Neural crest cell (in vitro differentiated cells): Measurements from ENCODE around the gene STAC2. TPM values are rescaled to one million over a fixed set of nuclear protein-coding genes. Genes with fewer than 3 reads are reported as not detected.
"Not testable (repeated sequence)": the region's sequence is repeated elsewhere in the genome, so short reads cannot be mapped to it uniquely, and the experiment has no call there.

Experiments used
- DNase-seq: peaks from one replicate; pipeline ENCODE4 v3.0.0; 2021; ENCODE audit warnings: low read depth, mixed read lengths, low spot score
- H3K27ac Mint-ChIP-seq: one replicate; pipeline ENCODE4 v1.8.0; 2021; ENCODE audit warnings: mild to moderate bottlenecking, mixed read lengths; ENCODE audit not compliant: unreplicated experiment
- H3K27me3 Mint-ChIP-seq: 2 replicates; pipeline ENCODE4 v1.8.0; 2021; ENCODE audit warnings: low read depth, mild to moderate bottlenecking, mixed read lengths
- H3K36me3 Mint-ChIP-seq: 2 replicates; pipeline ENCODE4 v1.8.0; 2021; ENCODE audit warnings: low read depth, mild to moderate bottlenecking, mixed read lengths
- H3K4me1 Mint-ChIP-seq: 2 replicates; pipeline ENCODE4 v1.8.0; 2021; ENCODE audit warnings: mixed read lengths
- H3K4me3 Mint-ChIP-seq: one replicate; pipeline ENCODE4 v1.8.0; 2021; ENCODE audit warnings: mild to moderate bottlenecking, mixed read lengths
- H3K9me3 Mint-ChIP-seq: 2 replicates; pipeline ENCODE4 v1.8.0; 2021; ENCODE audit warnings: mixed read lengths
- total RNA-seq: library from RNA; stranded (reverse); gene quantifications from 2 replicates; pipeline ENCODE4 v1.2.1, GENCODE V29; 2021
- TF ChIP-seq, protein P1 (sequence below): fragments of 200-600 bp; sonication (generic); conservative IDR thresholded peaks from 2 replicates; pipeline ENCODE4 v1.5.0; 2021; ENCODE audit warnings: antibody characterized with exemption, mild to moderate bottlenecking

Gene STAC2
- total RNA-seq, 1 donor from 2014 or later = 1.0 TPM

GRCh38 chr17:39169518-39169917, 56.2 kb downstream of the STAC2 start:
- Mint-ChIP-seq H3K9me3 (peaks cover 5% of the 10 kb centered on the region), H3K4me1 (peaks cover 15% of the 10 kb centered on the region), H3K36me3 (peaks cover 3% of the 10 kb centered on the region), H3K27me3 (peaks cover 34% of the 10 kb centered on the region), H3K4me3 (no peak overlapping the region), H3K27ac (no peak overlapping the region)
- DNase-seq = no peak
- TF ChIP-seq, protein P1, sequence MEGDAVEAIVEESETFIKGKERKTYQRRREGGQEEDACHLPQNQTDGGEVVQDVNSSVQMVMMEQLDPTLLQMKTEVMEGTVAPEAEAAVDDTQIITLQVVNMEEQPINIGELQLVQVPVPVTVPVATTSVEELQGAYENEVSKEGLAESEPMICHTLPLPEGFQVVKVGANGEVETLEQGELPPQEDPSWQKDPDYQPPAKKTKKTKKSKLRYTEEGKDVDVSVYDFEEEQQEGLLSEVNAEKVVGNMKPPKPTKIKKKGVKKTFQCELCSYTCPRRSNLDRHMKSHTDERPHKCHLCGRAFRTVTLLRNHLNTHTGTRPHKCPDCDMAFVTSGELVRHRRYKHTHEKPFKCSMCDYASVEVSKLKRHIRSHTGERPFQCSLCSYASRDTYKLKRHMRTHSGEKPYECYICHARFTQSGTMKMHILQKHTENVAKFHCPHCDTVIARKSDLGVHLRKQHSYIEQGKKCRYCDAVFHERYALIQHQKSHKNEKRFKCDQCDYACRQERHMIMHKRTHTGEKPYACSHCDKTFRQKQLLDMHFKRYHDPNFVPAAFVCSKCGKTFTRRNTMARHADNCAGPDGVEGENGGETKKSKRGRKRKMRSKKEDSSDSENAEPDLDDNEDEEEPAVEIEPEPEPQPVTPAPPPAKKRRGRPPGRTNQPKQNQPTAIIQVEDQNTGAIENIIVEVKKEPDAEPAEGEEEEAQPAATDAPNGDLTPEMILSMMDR = no peak

DNA sequence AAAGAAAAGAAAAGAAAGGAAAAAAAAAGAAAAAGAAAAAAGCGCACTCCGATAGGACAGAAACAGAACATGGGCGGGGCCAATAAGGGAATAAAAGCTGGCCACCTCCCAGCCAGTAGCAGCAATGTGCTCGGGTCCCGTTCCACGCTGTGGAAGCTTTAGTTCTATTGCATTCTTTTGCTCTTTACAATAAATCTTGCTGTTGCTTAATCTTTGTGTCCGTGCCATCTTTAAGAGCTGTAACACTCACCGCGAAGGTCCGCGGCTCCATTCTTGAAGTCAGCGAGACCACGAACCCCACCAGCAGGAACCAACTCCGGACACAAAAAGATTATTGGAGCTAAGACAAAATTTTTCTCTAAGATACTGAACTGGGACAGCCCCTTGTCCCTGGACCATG, 56.6 kb downstream of the STAC2 start:
- Mint-ChIP-seq H3K4me1 (peaks cover 19% of the 10 kb centered on the region), H3K27me3 (peaks cover 35% of the 10 kb centered on the region), H3K27ac (no peak overlapping the region), H3K4me3 (peak overlapping the region; percentile 72), H3K9me3 (peaks cover 5% of the 10 kb centered on the region), H3K36me3 (peaks cover 3% of the 10 kb centered on the region)
- TF ChIP-seq, protein P1 = no peak
- no peak for DNase-seq

GRCh38 chr17:39168503-39168902, 57.2 kb downstream of the STAC2 start:
- Mint-ChIP-seq H3K4me1 (peaks cover 20% of the 10 kb centered on the region), H3K27me3 (peaks cover 35% of the 10 kb centered on the region)
- H3K27ac Mint-ChIP-seq, H3K4me3 Mint-ChIP-seq, H3K36me3 Mint-ChIP-seq, H3K9me3 Mint-ChIP-seq, DNase-seq: not testable (repeated sequence)

GRCh38 chr17:39167476-39167875, 58.3 kb downstream of the STAC2 start:
- Mint-ChIP-seq H3K9me3 (peaks cover 5% of the 10 kb centered on the region), H3K4me3 (no peak overlapping the region), H3K4me1 (peaks cover 17% of the 10 kb centered on the region), H3K27me3 (peaks cover 35% of the 10 kb centered on the region), H3K27ac (no peak overlapping the region), H3K36me3 (peaks cover 3% of the 10 kb centered on the region)
- no peak for DNase-seq
- TF ChIP-seq, protein P1 = no peak

DNA sequence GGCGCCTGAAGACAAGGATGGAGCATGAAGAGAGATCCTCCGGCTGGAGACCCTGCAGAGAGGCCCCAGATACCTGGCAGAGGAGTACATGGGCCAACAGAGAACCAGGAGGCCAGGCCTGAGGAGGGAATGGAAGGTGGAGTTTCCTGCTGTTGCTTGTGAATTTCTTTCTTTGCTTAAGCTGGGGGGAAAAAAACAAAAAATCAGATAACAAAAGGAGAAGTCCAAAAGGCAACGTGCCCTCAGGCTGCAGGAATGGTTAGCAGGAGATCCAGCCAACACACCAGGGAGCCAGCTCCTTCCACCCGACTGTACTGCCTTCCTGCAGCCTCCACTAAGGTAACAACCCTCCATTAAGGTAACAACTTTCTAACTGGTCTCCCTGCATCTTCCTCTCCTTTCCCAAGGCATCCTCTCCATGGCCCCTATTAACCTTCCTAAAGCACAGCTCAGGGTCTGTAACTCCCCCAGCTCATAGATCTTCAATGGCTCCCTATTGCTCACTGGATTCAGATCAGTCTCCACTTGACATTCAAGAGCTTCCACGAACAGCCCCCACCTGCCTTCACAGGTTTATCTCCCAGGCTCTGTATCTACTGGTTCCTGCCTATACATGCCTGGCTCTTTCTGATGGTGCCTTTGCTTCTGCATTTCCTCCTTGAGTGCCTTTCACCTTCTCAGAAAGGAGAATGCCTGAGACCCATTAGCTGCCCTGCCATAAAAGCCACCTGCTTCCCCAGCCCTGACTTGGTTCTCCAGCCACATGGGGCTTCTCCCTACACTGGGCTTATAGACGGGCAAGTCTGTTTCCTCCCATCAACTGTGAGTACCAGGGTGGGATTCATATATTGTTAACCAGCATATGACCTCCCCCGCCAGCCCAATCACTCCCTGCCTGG, 59.1 kb downstream of the STAC2 start:
- Mint-ChIP-seq H3K9me3 (peaks cover 5% of the 10 kb centered on the region), H3K36me3 (peaks cover 3% of the 10 kb centered on the region), H3K4me1 (peaks cover 13% of the 10 kb centered on the region), H3K27ac (no peak overlapping the region), H3K27me3 (peaks cover 35% of the 10 kb centered on the region), H3K4me3 (peak overlapping the region; percentile 80)
- no peak for DNase-seq
- TF ChIP-seq, protein P1 = no peak

- Mint-ChIP-seq H3K27ac (peak within 1 kb of the TSS; percentile 95), H3K27me3 (peaks cover 35% of the 10 kb centered on the region), H3K4me3 (peak within 1 kb of the TSS; percentile 91), H3K36me3 (peaks cover 3% of the 10 kb centered on the region), H3K4me1 (peaks cover 13% of the 10 kb centered on the region), H3K9me3 (peaks cover 5% of the 10 kb centered on the region)
- DNase-seq = no peak
- TF ChIP-seq, protein P1 = no peak
Measured at GRCh38 chr17:39165841-39166349, 59.9 kb downstream of the STAC2 start, which contains the start of gene ARL5C. Gene ARL5C (minus strand): TSS chr17:39166161. CDS start chr17:39165760, 401 bp downstream.
